T-cell (primary cell): ENCODE results near the gene UQCRH. TPM values are rescaled to one million over a fixed set of nuclear protein-coding genes. Genes with fewer than 3 reads are reported as not detected.
A peak's percentile ranks its signal among the peaks of the same experiment; 100 is the strongest.
"Not testable (repeated sequence)": the region's sequence is repeated elsewhere in the genome, so short reads cannot be mapped to it uniquely, and the experiment has no call there.

Experiments used
- ATAC-seq, 4 experiments: fragments of 200-7000 bp in 3 of 4; fragments of 150-1000 bp in 1 of 4; cut with Tn5 transposase; replicated peaks in 1 of 4; 1 replicate in 3 of 4; 2 replicates in 1 of 4; pipeline ENCODE4 v1.10.0; 2021; ENCODE audit warnings: moderate library complexity in 3 of 4, mild to moderate bottlenecking in 2 of 4, moderate number of reproducible peaks in 1 of 4
- CTCF ChIA-PET, 2 donors: fragments of 300-600 bp; sonication (Branson Sonifier 250); formaldehyde crosslinking; loops; one replicate each; lab custom pipeline; 2022; ENCODE audit warnings: antibody characterized with exemption in 2 of 2; lab: Charles Lee
- POLR2A ChIA-PET, 2 donors: fragments of 300-600 bp; sonication (Branson Sonifier 250); formaldehyde crosslinking; loops; one replicate each; lab custom pipeline; 2022; ENCODE audit warnings: antibody characterized with exemption in 2 of 2; lab: Charles Lee
- DNase-seq, 35 experiments: peaks; one replicate each; pipeline versions ENCODE4 v3.0.0 to v3.0.0-alpha.2; 2013 to 2023
- H3K27ac ChIP-seq: one replicate; pipeline ENCODE4 v1.5.1; 2013; ENCODE audit warnings: low read length
- H3K27me3 ChIP-seq, 2 experiments: replicated peaks in 1 of 2; 1 replicate in 1 of 2; 2 replicates in 1 of 2; pipeline versions ENCODE4 v1.6.1 to v1.7.0; 2013; ENCODE audit warnings: low read length in 1 of 2, mixed read lengths in 1 of 2; ENCODE audit not compliant: control insufficient read depth in 2 of 2, insufficient read depth in 2 of 2; ENCODE audit errors: extremely low read depth in 1 of 2
- H3K36me3 ChIP-seq, 2 donors: 1 replicate in 1 of 2; 2 replicates in 1 of 2; pipeline versions ENCODE4 v1.6.1 to v1.7.0; 2013; ENCODE audit warnings: low read length in 1 of 2; ENCODE audit not compliant: control insufficient read depth in 2 of 2, insufficient read depth in 1 of 2; ENCODE audit errors: extremely low read depth in 1 of 2
- H3K4me1 ChIP-seq, 2 experiments: 1 replicate in 1 of 2; 2 replicates in 1 of 2; pipeline versions ENCODE4 v1.6.1 to v1.7.0; 2013; ENCODE audit warnings: low read length in 2 of 2, mixed read lengths in 1 of 2; ENCODE audit not compliant: insufficient read depth in 2 of 2, control insufficient read depth in 1 of 2; ENCODE audit errors: extremely low read depth in 1 of 2
- H3K4me3 ChIP-seq, 2 donors: 1 replicate in 1 of 2; 2 replicates in 1 of 2; pipeline versions ENCODE4 v1.5.1 to v1.7.0; 2013; ENCODE audit warnings: mild to moderate bottlenecking in 2 of 2, low read length in 1 of 2, moderate library complexity in 1 of 2; ENCODE audit not compliant: control insufficient read depth in 1 of 2; ENCODE audit errors: extremely low read depth in 1 of 2
- H3K9me3 ChIP-seq: 2 replicates; pipeline ENCODE4 v1.7.0; 2013
- H3K27ac Mint-ChIP-seq, 2 donors: one replicate each; pipeline ENCODE4 v1.8.0; 2020 to 2021; ENCODE audit warnings: mild to moderate bottlenecking in 2 of 2, mixed read lengths in 2 of 2
- H3K27me3 Mint-ChIP-seq, 2 donors: one replicate each; pipeline ENCODE4 v1.8.0; 2021 to 2022; ENCODE audit warnings: mixed read lengths in 2 of 2
- H3K36me3 Mint-ChIP-seq: one replicate; pipeline ENCODE4 v1.8.0; 2021; ENCODE audit warnings: mixed read lengths
- H3K4me1 Mint-ChIP-seq, 3 donors: one replicate each; pipeline ENCODE4 v1.8.0; 2020 to 2022; ENCODE audit warnings: mixed read lengths in 3 of 3, mild to moderate bottlenecking in 1 of 3
- H3K4me3 Mint-ChIP-seq, 3 donors: one replicate each; pipeline ENCODE4 v1.8.0; 2020 to 2022; ENCODE audit warnings: mild to moderate bottlenecking in 3 of 3, mixed read lengths in 3 of 3, moderate library complexity in 3 of 3
- H3K9me3 Mint-ChIP-seq, 3 donors: one replicate each; pipeline ENCODE4 v1.8.0; 2020 to 2022; ENCODE audit warnings: mixed read lengths in 3 of 3
- WGBS: methylation state at CpG from one replicate; pipeline ENCODE4 v1.1.5; 2013; ENCODE audit warnings: missing lambda C conversion rate; ENCODE audit not compliant: insufficient coverage; 5-methylcytosine and 5-hydroxymethylcytosine counted together
- total RNA-seq, 35 experiments: library from RNA in 6 of 35; stranded (reverse) in 6 of 35; fragments of 120-200 nt in 1 of 35; gene quantifications; one replicate each; pipeline versions ENCODE4 v1.2.1 to v1.2.4 and lab custom pipeline; 2013 to 2026

UQCRH gene
- total RNA-seq, 5 donors from 2014 or later (not counting 1 experiment from before 2014, with no cell fraction given) = 96.3 to 141 (median 127) TPM

- WGBS = 86% methylated on average over 3 of the region's 4 CpGs
- no peaks in the 10 kb centered on the region for H3K27me3 ChIP-seq
- ChIA-PET CTCF (no interaction called here), POLR2A (no interaction called here)
- peak overlapping the region; percentile 9 to 59 for H3K27ac Mint-ChIP-seq
- H3K9me3 Mint-ChIP-seq = no peaks in the 10 kb centered on the region
- H3K4me1 Mint-ChIP-seq = peaks cover 52 to 59% (median 53%) of the 10 kb centered on the region in 3 donors
- DNase-seq = no peak
- no peak overlapping the region for H3K27ac ChIP-seq
- H3K4me3 Mint-ChIP-seq = no peak overlapping the region
- ATAC-seq = no peak
- H3K4me1 ChIP-seq = peaks cover 2 to 27% of the 10 kb centered on the region in 2 experiments
- H3K27me3 Mint-ChIP-seq = no peaks in the 10 kb centered on the region
- no peak overlapping the region for H3K4me3 ChIP-seq
- peaks cover 27% of the 10 kb centered on the region for H3K36me3 Mint-ChIP-seq
- H3K9me3 ChIP-seq = no peaks in the 10 kb centered on the region
- H3K36me3 ChIP-seq = peaks cover 0 to 34% of the 10 kb centered on the region in 2 donors
Measured at GRCh38 chr1:46343351-46343695, 39.8 kb downstream of the UQCRH start.

DNA sequence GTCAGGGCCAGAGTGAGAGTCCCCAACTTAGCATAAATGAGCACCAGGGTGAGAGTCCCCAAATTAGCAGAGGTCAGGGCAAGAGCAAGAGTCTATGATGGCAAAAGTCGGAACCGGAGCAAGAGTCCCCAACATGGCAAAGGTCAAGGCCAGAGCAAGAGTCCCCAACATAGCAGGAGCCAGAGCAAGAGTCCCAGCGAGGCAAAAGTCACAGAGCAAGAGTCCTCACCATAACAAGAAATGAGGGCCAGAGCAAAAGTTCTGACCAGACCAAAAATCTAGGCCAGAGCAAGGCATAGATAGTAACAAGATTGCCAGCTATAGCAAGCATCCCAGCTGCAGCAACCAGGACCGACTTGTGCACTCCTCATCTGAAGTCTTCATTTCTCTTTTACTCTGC lies 40.2 kb downstream of the UQCRH start:
- POLR2A ChIA-PET = no interaction called here
- H3K4me3 ChIP-seq = no peak overlapping the region
- H3K4me3 Mint-ChIP-seq = no peak overlapping the region
- H3K36me3 ChIP-seq = peaks cover 0 to 34% of the 10 kb centered on the region in 2 donors
- H3K27ac ChIP-seq = no peak overlapping the region
- ATAC-seq = no peak
- no peaks in the 10 kb centered on the region for H3K9me3 Mint-ChIP-seq
- CTCF ChIA-PET = interaction anchor here in 1 of 2 donors (1.0 kb wide), 2 partner anchors 97 to 120 kb away, joined by 3 read pairs; no protein-coding TSS in a partner anchor
- no peak for DNase-seq
- no peaks in the 10 kb centered on the region for H3K9me3 ChIP-seq
- peak overlapping the region in 1 of 2 donors; percentile 59 for H3K27ac Mint-ChIP-seq
- 96% methylated on average over 3 of the region's 4 CpGs for WGBS
- no peaks in the 10 kb centered on the region for H3K27me3 Mint-ChIP-seq
- peaks cover 27% of the 10 kb centered on the region for H3K36me3 Mint-ChIP-seq
- no peaks in the 10 kb centered on the region for H3K27me3 ChIP-seq
- H3K4me1 Mint-ChIP-seq = peaks cover 51 to 57% (median 53%) of the 10 kb centered on the region in 3 donors
- H3K4me1 ChIP-seq = peaks cover 2 to 27% of the 10 kb centered on the region in 2 experiments

DNA sequence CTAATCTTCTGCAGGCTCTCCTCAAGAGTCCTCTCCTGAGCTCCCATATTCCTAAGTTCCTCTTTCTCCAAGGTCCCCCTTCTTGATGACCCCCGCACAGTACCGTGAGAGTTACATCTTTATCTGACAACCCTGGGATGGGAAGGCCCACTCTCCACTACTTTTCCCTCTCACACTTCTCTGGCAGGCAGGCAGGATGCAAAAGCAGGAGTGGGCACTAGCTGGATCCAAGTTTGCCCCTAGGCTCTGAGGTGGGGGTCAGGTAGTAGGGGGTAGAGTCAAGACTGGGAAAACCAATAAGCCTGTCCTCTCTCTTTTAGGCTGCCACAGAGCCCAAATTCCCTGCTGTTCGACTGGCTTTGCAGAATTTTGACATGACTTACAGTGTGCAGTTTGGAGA lies 41.0 kb downstream of the UQCRH start:
- H3K4me1 Mint-ChIP-seq = peaks cover 48 to 54% (median 49%) of the 10 kb centered on the region in 3 donors
- H3K4me3 Mint-ChIP-seq = no peak overlapping the region
- ChIA-PET CTCF (interaction anchor here in 1 of 2 donors (0.6 to 1.0 kb wide), 3 partner anchors 42 to 121 kb away, joined by 3 read pairs; no protein-coding TSS in a partner anchor), POLR2A (interaction anchor here in 1 of 2 donors (0.6 kb wide), 1 partner anchor 41 kb away, joined by 3 read pairs; no protein-coding TSS in a partner anchor)
- H3K9me3 Mint-ChIP-seq = no peaks in the 10 kb centered on the region
- 100% methylated on average over 1 of the region's 3 CpGs for WGBS
- no peak for DNase-seq
- H3K27me3 Mint-ChIP-seq = no peaks in the 10 kb centered on the region
- Histone ChIP-seq H3K9me3 (no peaks in the 10 kb centered on the region), H3K27me3 (no peaks in the 10 kb centered on the region), H3K27ac (no peak overlapping the region), H3K4me3 (no peak overlapping the region), H3K4me1 (peaks cover 2 to 26% of the 10 kb centered on the region in 2 experiments), H3K36me3 (peaks cover 1 to 36% of the 10 kb centered on the region in 2 donors)
- peak overlapping the region in 1 of 2 donors; percentile 45 for H3K27ac Mint-ChIP-seq
- peaks cover 29% of the 10 kb centered on the region for H3K36me3 Mint-ChIP-seq
- ATAC-seq = no peak

DNA sequence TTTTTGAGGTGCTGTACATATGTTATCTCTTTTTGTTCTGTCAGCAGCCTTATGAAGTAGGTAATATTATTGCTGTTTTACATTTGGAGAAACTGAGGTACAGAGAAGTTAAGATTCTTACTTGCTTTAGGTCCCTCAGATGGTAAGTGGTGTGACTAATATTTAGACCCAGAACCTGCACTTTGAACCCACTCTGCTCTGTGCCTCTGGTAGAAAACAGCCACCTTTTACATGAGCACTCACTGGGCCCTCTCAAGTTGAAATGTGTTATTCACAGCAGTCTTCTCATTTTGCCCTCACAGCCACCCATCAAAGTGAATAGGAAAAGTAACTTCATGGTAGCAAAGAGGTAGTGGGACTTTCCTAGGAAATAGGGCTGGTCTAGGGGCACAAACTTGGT lies 41.8 kb downstream of the UQCRH start:
- Histone ChIP-seq H3K27me3 (no peaks in the 10 kb centered on the region), H3K4me3 (no peak overlapping the region), H3K27ac (no peak overlapping the region), H3K36me3 (peaks cover 7 to 44% of the 10 kb centered on the region in 2 donors), H3K4me1 (peaks cover 0 to 18% of the 10 kb centered on the region in 2 experiments), H3K9me3 (no peaks in the 10 kb centered on the region)
- no peaks in the 10 kb centered on the region for H3K27me3 Mint-ChIP-seq
- no peaks in the 10 kb centered on the region for H3K9me3 Mint-ChIP-seq
- ATAC-seq = no peak
- ChIA-PET POLR2A (no interaction called here), CTCF (interaction anchor here in 1 of 2 donors (1.3 kb wide), 1 partner anchor 17 kb away, joined by 3 read pairs; no protein-coding TSS in a partner anchor)
- H3K4me3 Mint-ChIP-seq = no peak overlapping the region
- no peak for DNase-seq
- peak overlapping the region in 1 of 2 donors; percentile 22 for H3K27ac Mint-ChIP-seq
- peaks cover 45 to 52% (median 45%) of the 10 kb centered on the region in 3 donors for H3K4me1 Mint-ChIP-seq
- H3K36me3 Mint-ChIP-seq = peaks cover 36% of the 10 kb centered on the region

- Histone ChIP-seq H3K27me3 (no peaks in the 10 kb centered on the region), H3K4me1 (no peaks in the 10 kb centered on the region), H3K27ac (no peak overlapping the region), H3K9me3 (no peaks in the 10 kb centered on the region), H3K4me3 (no peak overlapping the region), H3K36me3 (peaks cover 12 to 46% of the 10 kb centered on the region in 2 donors)
- Mint-ChIP-seq H3K4me3 (no peak overlapping the region), H3K4me1 (peaks cover 8% of the 10 kb centered on the region in 3 donors), H3K9me3 (no peaks in the 10 kb centered on the region), H3K27ac (no peak overlapping the region), H3K36me3 (peaks cover 36% of the 10 kb centered on the region), H3K27me3 (no peaks in the 10 kb centered on the region)
- DNase-seq (no peak), ATAC-seq (no peak)
- ChIA-PET CTCF (no interaction called here), POLR2A (no interaction called here)
- 94% methylated on average over 2 of the region's 2 CpGs for WGBS
Measured at GRCh38 chr1:46352363-46352762, 48.9 kb downstream of the UQCRH start.

GRCh38 chr1:46355920-46356319 lies 52.4 kb downstream of the UQCRH start:
- H3K4me1 Mint-ChIP-seq, H3K4me3 Mint-ChIP-seq, POLR2A ChIA-PET, H3K27ac ChIP-seq, H3K4me3 ChIP-seq, H3K27ac Mint-ChIP-seq, H3K27me3 Mint-ChIP-seq, H3K9me3 Mint-ChIP-seq, H3K27me3 ChIP-seq, ATAC-seq, H3K9me3 ChIP-seq, H3K4me1 ChIP-seq, DNase-seq: not testable (repeated sequence)
- H3K36me3 ChIP-seq = peaks cover 6 to 43% of the 10 kb centered on the region in 2 donors
- CTCF ChIA-PET = interaction anchor here (0.5 to 1.6 kb wide), 4 partner anchors 8 to 18 kb away, joined by 3 to 5 read pairs (median 4); no protein-coding TSS in a partner anchor
- 100% methylated on average over 1 of the region's 5 CpGs for WGBS
- H3K36me3 Mint-ChIP-seq = peaks cover 29% of the 10 kb centered on the region
